SHP77 treated with DMSO at 0.1 percent for 48 hours (cell line): ENCODE data around the gene ARL6IP5.

Source experiments
- DNase-seq: peaks from one replicate; lab custom pipeline; 2025; lab: John Stamatoyannopoulos, UW

The ARL6IP5 gene

DNA sequence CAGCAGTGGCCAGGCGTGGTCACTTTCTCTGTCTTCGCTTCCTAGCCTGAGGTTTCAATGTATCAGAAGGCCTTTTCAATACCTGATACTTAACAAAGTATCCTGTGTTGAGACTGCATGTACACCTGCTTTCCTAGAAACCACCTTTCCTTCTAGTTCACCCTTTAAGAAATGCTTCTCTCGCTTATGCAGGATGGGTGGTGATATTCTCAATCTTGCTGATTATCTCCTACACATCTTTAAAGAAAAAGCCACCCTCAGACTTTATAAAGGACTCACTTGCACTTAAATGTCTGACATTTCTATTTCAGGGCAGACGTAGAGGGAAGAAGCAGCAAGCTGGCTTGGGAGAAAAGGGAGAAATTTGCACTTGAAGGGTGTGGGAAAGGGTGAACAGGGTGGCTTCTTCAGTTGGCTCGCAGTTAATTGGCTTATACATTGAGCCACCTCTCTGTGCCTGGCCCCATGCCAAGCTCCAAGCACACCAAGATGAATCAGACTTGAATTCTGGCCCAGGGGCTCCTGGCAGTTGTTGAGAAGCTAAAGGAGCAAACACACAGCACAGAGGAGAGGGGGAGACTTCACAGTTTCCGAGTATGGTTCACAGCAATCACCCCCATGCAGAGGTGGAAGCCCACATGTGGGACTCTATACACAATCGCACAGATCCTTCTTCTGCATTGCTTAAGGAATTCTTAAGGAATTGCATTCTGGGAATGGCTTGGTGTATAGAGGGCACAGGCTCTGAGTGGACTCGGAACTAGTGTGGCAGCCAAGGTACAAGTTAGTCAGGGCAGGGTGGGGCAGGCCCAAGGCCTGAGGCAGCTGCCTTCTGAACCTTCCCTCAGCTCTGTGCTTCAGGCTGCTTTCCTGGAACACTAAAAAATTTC, 1.3 kb downstream of the ARL6IP5 start:
- DNase-seq = peak; percentile 26

DNA sequence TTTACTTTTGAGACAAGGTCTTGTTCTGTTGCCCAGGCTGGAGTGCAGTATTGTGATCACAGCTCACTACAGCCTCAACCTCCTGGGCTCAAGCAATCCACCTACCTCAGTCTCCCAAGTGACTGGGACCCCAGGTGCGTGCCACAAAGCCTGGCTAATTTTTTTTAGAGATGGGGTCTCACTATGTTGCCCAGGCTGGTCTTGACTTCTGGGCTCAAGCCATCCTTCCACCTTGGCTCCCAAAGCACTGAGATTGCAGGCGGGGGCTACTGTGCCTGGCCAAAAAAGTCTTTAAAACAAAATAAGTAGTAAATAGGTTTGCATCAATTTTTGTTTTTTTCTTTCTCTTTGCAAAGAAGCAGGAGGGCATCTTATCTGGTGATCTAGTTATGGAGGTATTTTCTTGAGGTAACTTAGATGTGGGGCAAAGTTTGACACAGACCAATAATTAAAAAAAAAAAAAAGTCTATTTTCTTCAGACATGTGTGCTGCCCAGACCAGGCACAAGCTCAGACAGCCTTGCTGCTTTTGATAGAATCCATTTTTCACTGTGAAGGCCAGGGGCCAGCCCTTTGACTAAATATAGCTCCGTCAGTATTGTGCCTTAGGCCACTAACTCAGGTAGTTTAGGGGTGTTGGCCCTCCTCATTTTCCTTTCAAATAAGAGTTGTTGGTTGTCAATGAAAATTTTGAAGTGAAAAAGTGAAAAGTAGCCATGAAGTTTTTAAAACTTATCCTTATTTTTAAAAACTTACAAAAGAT, 2.5 kb downstream of the ARL6IP5 start:
- DNase-seq = no peak

DNA sequence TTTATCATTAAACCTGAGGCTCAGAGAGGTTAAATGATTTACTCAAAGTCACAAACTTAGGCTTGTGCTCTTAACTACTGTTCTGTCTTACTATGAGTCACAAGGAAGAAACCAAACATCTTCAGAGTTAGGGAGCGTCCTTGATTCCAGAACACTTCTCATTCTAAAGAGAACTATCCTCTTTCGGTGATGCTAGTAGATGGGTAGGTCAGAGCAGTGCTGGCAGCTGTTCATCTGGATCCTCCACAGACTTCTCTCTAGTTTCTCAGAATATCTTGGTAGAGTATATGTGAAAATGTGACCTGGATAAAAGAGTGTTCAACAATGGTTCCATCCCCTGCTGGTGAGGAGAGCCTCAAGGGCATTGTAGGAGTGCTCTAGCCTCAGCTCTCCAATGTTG, 3.3 kb downstream of the ARL6IP5 start:
- no peak for DNase-seq

DNA sequence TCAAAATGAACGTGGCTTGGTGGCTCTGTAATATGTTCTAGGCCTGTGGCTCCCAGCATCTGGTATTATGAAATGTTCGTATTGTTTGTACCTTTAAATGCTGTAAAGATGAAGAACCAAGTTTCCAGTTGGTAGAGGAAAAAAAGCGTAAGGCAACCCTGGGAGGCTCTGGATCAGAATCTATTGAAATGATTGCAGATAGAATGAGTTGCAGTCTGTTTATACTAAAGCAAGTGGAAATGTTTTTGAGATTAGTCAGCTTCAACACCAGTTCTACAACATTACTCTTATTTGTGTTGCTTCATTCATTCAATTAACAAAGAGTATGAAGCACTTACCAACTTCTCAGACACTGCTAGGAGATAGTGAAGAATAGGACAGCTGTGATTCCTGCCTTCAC, 5.3 kb downstream of the ARL6IP5 start:
- DNase-seq = no peak

DNA sequence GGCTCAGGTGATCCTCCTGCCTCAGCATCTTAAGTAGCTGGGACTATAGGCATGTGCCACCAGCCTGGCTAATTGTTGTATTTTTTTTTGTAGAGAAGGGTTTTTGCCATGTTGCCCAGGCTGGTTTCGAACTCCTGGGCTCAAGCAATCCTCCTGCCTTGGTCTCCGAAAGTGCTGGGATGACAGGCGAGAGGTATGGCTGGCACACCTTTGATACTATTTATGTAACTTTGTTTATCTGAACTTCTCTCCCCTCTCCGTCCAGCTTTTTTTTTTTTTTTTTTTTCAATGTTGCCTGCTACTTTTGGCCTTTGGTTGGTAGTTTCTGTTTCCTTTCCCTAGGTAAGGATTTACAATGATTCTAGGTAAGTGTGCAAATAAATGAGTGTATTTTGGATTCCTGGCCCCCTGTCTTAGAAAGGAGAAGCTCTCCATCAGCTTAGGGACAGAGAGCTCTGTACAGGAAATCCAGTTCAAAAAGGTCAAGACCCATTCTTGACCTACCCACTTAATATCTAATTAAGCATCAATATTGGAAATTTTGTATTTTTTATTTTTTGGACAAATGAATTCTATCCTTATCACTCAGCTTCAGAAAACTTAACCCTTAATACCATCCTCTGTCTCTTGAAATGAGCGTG, 6.8 kb downstream of the ARL6IP5 start:
- no peak for DNase-seq

DNA sequence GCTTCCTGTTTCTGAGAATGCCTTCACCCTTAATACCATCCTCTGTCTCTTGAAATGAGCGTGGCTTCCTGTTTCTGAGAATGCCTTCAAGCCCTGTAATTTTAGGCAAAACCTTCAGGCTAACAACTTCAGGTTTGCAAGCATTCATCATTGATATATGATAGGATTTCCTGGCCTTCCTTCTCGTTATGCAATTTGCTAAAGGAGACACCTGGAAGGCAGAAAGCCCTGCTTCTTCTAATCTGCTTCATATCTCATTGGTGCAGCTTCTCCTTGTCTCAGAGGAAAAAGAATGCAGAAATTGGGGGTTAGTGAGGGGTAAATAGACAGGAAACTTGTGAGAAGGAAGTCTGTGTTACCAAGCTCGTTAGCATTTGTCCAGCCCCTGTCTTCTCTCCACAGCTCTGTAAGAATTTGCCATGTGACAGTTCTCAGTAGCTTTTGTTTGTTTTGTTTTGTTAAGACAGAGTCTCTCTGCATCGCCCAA, 7.3 kb downstream of the ARL6IP5 start:
- no peak for DNase-seq

DNA sequence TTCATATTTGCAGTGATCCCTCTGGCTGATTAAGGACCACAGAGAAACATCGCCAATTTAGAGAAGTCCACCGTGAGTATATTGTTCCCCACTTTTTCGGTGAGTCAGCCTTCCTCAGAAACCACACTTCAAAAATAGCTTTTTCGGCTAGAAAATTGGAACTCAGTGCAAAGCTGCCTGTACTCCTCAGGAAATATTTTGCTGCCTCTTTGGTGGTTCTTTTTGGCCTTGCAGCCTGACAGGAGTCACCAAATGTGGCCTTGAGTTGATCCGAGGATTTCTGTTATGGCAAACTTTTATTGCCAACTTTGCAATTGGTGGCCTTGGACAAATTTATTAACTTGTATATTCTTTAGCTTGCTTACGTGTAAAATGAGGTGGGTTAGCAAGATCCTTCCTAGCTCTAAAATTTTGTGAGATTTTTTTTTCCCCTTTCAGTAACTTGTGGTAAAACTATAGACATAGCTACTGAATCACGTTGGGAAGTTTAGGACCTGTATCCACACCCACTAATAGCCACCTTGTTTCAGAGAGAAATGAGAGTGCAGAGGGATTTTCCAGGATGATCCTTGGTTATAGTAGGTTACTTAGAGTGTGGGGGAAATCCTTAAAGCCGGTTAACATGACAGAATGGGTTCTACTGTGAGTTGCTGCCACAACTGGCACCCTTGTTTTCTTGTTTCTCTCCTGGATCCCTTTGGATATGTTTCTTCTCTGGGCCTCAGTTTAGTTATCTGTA, 9.9 kb downstream of the ARL6IP5 start:
- DNase-seq = no peak

DNA sequence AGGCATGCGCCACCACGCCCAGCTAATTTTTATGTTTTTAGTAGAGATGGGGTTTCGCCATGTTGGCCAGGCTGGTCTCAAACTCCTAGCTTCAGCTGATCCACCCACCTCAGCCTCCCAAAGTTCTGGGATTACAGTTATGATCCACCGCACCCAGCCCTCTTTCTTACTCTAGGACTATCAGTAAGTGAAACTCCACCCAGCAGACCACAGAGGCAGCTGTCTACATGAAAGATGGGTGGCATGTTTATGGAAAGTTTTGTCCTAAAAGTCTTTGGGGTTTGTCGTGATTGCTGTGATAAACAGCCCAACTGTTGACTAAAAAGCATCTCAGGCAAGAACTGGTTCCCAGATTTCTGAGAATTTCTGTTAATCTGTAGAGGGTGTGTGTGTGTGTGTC, 10.9 kb downstream of the ARL6IP5 start:
- no peak for DNase-seq

DNA sequence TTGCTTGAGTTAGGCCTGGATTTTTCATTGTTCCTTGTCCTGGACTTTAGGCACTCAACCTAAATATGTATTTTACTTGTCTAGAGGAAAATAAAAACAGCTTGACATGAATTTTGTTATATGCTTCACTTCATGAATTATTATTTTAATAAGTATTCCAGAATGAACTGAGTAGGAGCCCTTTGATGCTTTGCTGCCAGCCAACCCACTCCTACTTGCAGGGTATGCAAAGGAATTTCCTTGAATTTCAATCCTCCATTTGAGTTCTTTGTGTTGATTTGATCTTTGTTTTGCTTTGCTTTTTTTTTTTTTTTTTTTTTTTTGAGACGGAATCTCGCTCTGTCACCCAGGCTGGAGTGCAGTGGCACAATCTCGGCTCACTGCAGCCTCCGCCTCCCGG, 11.6 kb downstream of the ARL6IP5 start:
- no peak for DNase-seq

DNA sequence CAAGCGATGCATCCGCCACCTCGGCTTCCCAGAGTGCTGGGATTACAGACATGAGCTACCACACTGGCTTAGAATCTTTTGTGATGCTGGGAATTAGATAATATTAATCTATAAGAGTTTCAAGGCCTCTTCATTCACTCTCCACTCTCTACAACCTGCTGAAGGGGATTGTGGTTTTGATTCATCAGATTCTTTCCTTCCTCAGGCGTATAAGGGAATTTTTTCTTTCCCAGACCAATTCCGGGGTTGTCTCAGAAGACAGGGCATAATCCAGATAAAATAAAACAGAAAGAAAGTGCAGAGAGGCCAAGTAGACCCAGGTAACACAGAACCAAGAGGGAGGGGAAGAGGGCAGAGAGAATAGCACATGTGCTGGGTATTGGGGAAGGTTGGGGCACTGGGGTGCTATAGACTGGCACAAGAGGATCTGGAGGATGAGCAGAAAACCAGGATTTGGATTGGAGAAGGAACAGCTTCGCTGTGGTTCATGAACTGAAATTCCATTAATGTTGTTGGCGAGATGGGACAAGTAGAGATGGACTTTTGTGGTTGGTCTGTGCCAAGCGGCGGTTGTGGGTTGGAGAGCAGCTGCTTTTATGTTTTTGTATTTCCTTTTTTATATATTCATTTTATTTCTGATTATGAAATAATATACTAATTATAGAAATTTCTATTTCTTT, 12.8 kb downstream of the ARL6IP5 start:
- no peak for DNase-seq

DNA sequence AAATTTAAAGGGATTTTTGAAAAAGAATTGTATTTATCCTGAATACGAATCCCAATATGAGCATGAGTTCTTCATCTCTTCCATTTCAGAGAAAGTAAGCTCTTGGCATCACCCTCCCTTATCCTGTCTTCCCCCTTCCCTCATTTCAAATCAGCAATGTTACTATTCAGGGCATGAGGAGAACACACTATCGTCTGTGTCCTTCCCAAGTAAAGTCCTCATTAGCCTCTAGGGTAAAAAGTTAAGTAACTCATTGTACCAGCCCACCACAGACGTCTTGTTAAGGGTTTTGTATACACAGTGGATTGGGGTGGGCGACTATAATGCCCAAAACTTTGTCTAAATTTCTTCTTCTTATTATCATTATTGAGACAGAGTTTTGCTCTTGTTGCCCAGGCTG, 14.8 kb downstream of the ARL6IP5 start:
- DNase-seq = no peak

DNA sequence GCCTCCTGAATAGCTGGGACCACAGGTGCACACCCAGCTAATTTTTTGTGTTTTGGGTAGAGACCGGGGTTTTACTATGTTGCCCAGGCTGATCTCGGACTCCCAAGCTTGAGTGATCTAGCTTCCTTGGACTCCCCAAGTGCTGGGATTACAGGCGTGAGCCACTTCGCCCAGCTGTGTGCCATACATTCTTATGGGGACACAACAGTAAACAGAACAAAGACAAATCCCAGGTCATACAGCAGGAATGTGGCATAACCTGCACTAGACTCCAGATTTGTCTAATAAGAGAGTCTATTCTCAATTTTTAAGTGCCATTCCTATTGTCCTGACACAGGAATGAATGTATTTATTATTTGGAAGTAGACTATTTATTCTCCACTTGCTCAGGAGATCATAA, 17.6 kb downstream of the ARL6IP5 start:
- no peak for DNase-seq

DNA sequence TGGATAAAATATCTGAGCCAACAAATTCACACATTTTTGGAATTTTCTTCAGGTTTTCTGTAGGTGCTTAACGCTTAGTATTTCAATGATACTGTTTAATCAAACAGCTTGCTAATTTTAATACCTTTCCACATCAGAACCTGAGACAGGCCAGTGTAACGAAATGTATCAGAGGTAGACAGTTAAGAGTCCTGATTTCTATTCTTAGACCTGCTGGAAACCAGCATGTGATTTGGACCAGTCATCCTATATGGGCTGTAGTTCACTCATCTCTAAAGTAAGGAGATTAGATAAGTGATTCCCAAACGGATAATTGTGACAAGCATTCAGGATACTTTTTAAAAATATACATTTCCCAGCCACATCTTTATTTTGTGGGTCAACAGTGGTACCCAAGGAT, 18.4 kb downstream of the ARL6IP5 start:
- DNase-seq = no peak

DNA sequence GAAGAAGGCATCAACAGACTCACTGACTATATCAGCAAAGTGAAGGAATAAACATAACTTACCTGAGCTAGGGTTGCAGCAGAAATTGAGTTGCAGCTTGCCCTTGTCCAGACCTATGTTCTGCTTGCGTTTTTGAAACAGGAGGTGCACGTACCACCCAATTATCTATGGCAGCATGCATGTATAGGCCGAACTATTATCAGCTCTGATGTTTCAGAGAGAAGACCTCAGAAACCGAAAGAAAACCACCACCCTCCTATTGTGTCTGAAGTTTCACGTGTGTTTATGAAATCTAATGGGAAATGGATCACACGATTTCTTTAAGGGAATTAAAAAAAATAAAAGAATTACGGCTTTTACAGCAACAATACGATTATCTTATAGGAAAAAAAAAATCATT, 19.8 kb downstream of the ARL6IP5 start:
- no peak for DNase-seq

DNA sequence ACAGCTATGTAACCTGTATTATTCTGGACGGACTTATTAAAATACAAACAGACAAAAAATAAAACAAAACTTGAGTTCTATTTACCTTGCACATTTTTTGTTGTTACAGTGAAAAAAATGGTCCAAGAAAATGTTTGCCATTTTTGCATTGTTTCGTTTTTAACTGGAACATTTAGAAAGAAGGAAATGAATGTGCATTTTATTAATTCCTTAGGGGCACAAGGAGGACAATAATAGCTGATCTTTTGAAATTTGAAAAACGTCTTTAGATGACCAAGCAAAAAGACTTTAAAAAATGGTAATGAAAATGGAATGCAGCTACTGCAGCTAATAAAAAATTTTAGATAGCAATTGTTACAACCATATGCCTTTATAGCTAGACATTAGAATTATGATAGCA, 20.6 kb downstream of the ARL6IP5 start:
- DNase-seq = no peak

DNA sequence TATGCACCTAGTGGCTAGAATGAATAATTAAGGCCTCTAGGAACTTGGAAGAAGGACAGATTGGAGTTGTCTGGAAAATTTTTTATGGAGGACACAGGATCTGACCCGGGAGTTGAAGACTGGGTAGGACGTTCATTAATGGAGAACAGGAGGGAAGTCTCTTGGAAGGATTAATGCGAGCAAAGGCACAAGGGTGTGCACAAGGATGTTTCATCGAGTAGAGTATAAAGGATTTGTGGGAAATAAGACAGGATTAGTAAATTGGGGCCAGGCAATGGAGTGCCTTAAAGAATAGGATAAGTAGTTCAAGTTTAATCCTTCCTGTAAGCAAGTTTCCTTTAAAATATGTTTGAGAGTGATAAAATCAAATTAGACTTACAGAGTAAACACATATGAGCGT, 23.1 kb downstream of the ARL6IP5 start:
- DNase-seq = no peak

DNA sequence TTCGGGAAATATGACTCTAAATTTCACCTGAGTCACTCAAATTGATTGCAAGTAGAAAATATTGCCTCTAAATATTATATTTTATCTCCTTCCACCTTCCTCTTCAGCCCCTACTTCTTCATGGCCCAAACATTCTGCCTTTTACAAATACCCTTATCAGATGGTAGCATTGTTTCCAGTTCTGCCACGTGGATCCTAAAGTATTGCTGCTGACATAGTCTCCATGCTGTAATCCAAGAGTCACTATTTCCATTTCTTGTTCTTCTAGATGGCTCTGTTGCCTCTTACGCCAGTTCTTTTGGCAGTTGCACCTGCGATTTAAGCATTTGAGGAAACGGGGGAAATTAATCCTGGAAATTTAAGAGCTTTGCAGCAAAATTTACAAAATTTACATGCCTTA, 24.1 kb downstream of the ARL6IP5 start:
- no peak for DNase-seq

DNA sequence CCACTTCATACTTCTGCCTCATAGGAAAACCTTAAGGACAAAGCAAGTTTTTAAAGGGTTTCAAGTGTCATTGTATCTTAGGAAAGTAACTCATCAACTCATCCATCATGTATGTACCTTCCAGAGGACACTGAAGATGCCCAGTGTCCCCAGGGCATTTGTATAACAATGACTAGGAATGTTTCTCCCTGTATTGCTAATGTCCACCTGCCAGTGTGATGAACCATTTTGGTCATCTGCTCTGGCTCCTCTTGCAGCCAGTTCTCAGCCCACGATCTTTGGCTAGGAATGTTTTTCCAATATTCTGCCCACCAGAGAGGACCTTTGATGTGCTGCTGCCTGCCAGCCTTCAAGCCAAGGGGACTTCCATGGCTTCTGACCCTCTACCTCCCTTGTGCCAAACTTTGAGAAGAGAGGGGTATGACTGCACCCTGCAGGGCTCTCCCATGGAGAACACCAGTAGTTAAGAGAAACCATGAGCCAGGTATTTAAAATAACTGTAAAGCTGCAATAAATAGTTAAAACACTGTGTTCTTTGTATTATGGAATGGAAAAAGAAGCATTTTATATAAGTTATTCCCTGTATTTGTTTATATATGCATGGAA, 26.3 kb downstream of the ARL6IP5 start:
- no peak for DNase-seq

DNA sequence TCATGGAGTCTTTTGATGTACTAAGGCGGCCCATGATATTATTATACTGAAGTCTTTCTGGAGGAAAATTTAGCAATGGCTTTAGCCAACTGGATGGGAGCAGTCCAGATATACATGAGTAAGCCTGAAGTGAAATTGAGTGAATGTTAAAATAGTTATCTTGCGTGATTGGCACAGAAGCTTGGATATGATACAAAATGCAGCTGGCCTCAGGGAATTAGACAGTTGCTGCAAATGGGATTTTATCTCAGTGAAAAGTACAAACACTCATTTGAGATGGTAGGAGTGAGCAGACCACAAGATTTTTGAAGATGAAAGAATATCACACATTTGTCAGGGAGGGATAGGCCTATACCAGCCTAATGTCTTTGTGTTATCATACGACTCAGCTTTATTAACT, 28.8 kb downstream of the ARL6IP5 start:
- DNase-seq = no peak

DNA sequence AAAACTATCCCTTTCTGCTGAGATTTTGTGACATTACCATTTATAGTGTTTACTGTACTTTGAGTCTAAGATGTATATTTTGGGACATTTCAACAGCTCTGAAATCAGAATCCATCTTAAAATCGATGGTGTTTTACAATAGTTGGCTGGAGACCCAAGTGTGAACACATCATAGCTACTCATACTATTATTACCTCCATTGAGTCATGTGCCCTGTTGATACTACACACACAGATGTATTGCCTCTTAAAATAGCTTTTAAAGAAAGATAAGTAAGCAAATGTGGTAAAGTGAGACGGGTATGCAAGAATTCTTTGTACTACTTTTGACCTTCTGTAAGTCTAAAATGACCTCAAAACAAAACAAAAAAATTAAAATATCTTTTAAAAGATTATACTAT, 31.0 kb downstream of the ARL6IP5 start:
- DNase-seq = no peak

DNA sequence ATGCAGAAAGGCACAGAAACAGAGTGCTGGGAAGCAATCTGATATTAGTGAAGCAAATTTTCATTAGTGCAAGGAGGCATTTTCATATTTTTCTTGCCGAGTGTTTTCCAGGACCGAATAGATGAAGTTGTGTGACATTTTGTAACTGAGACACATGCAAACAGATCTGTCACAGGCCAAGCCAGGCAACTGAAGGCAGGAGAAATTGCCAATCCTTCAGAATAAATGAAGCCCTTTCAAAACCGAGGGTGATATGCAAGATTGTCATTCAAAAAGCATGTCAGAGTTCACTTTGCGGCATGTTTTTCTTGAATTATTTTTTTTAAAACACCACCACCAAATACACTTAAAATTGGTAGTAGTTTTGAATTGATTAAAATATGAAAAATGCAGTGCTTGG, 31.4 kb downstream of the ARL6IP5 start:
- no peak for DNase-seq
